NK-92 treated with Interleukin-12 subunit alpha and Interleukin-12 subunit beta, amount 100 ng/mL, for 24 hours (cell line): ENCODE data around the gene MPIG6B.
"Not testable (repeated sequence)": the region's sequence is repeated elsewhere in the genome, so short reads cannot be mapped to it uniquely, and the experiment has no call there.

ENCODE experiments used
- DNase-seq: peaks from one replicate; lab custom pipeline; 2025; lab: John Stamatoyannopoulos, UW

The MPIG6B gene

GRCh38 chr6:31700740-31701401, 22.3 kb upstream of the MPIG6B start:
- DNase-seq: no peak

GRCh38 chr6:31701666-31702404, 21.3 kb upstream of the MPIG6B start:
- no peak for DNase-seq

GRCh38 chr6:31702405-31702818, 20.8 kb upstream of the MPIG6B start:
- no peak for DNase-seq

- DNase-seq: peak; percentile 96
Measured at GRCh38 chr6:31702819-31703716, 20.1 kb upstream of the MPIG6B start, which contains the start of gene ABHD16A. ABHD16A (minus strand) TSS chr6:31703324; CDS start chr6:31703281, 43 bp downstream.

- no peak for DNase-seq
Measured at GRCh38 chr6:31705931-31706330, 17.2 kb upstream of the MPIG6B start.

GRCh38 chr6:31706599-31706998, 16.6 kb upstream of the MPIG6B start, which contains the start of gene LY6G6F:
LY6G6F (plus strand) TSS chr6:31706866; CDS start chr6:31706907, 41 bp downstream.
- no peak for DNase-seq

- no peak for DNase-seq
Measured at GRCh38 chr6:31707701-31708100, 15.5 kb upstream of the MPIG6B start.

- DNase-seq: no peak
Measured at GRCh38 chr6:31708224-31708623, 14.9 kb upstream of the MPIG6B start.

- not testable (repeated sequence) for DNase-seq
Measured at GRCh38 chr6:31709157-31709556, 14.0 kb upstream of the MPIG6B start.

GRCh38 chr6:31710523-31711219, 12.5 kb upstream of the MPIG6B start:
- no peak for DNase-seq

GRCh38 chr6:31711233-31711632, 11.9 kb upstream of the MPIG6B start:
- no peak for DNase-seq

GRCh38 chr6:31712296-31712695, 10.9 kb upstream of the MPIG6B start:
- DNase-seq: no peak

GRCh38 chr6:31713465-31713864, 9.7 kb upstream of the MPIG6B start:
- no peak for DNase-seq

- no peak for DNase-seq
Measured at GRCh38 chr6:31713991-31714684, 9.0 kb upstream of the MPIG6B start.

GRCh38 chr6:31715022-31715958, 7.9 kb upstream of the MPIG6B start, which contains the start of gene LY6G6D:
LY6G6D (plus strand) TSS chr6:31715348; CDS start chr6:31715356, 8 bp downstream.
- DNase-seq: no peak

GRCh38 chr6:31717499-31718222, 5.5 kb upstream of the MPIG6B start:
- DNase-seq: no peak

- DNase-seq: no peak
Measured at GRCh38 chr6:31718265-31718664, 4.9 kb upstream of the MPIG6B start.

GRCh38 chr6:31719001-31719400, 4.2 kb upstream of the MPIG6B start:
- DNase-seq: no peak

GRCh38 chr6:31720196-31720770, 2.9 kb upstream of the MPIG6B start:
- DNase-seq: no peak
